Measurements from ENCODE around the gene GOT2. TPM values are rescaled to one million over a fixed set of nuclear protein-coding genes. Genes with fewer than 3 reads are reported as not detected.
"Not testable (repeated sequence)": the region's sequence is repeated elsewhere in the genome, so short reads cannot be mapped to it uniquely, and the experiment has no call there.

The GOT2 gene
- total and polyA plus RNA-seq, 2 experiments from 2014 or later = 46.5 to 87.9 TPM

GRCh38 chr16:58692450-58692849, 41.7 kb downstream of the GOT2 start:
- Histone ChIP-seq H3F3A (ENCODE audit: insufficient read depth) (peaks cover 6% of the 10 kb centered on the region), H3K4me1 (ENCODE audit: insufficient read depth) (0 out of 2 replicates have a peak, but pooled peaks cover 2% of the 10 kb centered on the region), H3K9me3 (ENCODE audit: low read depth) (no peaks in the 10 kb centered on the region), H3K79me2 (ENCODE audit: insufficient read depth) (no peaks in the 10 kb centered on the region), H3K9me2 (ENCODE audit: insufficient read depth) (no peaks in the 10 kb centered on the region), H3K27ac (no peak overlapping the region), H3K9ac (no peak overlapping the region), H2AFZ (no peak overlapping the region), H3K36me3 (ENCODE audit: low read depth) (no peaks in the 10 kb centered on the region), H4K20me1 (ENCODE audit: insufficient read depth) (no peaks in the 10 kb centered on the region), H3K27me3 (replicated peaks; ENCODE audit: insufficient read depth) (no peaks in the 10 kb centered on the region), H3K4me3 (no peak overlapping the region), H3K4me2 (ENCODE audit: unreplicated experiment) (no peak overlapping the region)
- TF ChIP-seq EZH2phosphoT487 (IDR thresholded peaks at IDR 0.05; ENCODE audit: insufficient read depth, low read depth) = no peak
- TF ChIP-seq EZH2 (IDR thresholded peaks at IDR 0.05; ENCODE audit: insufficient read depth, poor library complexity, severe bottlenecking) = no peak
- no peak for DNase-seq
- in situ Hi-C loops (cut with MboI) = no loop called here
- WGBS, 2 experiments (ENCODE audit: low coverage in 1 of 2, low lambda C conversion rate in 2 of 2, missing lambda C conversion rate in 2 of 2) = 71 to 86% methylated on average over 1 of the region's 1 CpG

GRCh38 chr16:58686985-58687706, 47.0 kb downstream of the GOT2 start:
- Histone ChIP-seq H3K27ac (peak overlapping the region; percentile 80), H3K4me1 (ENCODE audit: insufficient read depth) (peaks cover 19% of the 10 kb centered on the region; the same call in 1 of the 2 replicates), H3K9ac (peak overlapping the region; percentile 35; the same call in 1 of the 2 replicates), H2AFZ (peak overlapping the region; percentile 49; the same call in 1 of the 2 replicates), H3K79me2 (ENCODE audit: insufficient read depth) (peaks cover 23% of the 10 kb centered on the region), H3F3A (ENCODE audit: insufficient read depth) (peaks cover 18% of the 10 kb centered on the region)
- H3K9me2 ChIP-seq (ENCODE audit: insufficient read depth); H4K20me1 ChIP-seq (ENCODE audit: insufficient read depth); H3K9me3 ChIP-seq (ENCODE audit: low read depth); H3K27me3 ChIP-seq (replicated peaks; ENCODE audit: insufficient read depth); H3K36me3 ChIP-seq (ENCODE audit: low read depth); H3K4me3 ChIP-seq; H3K4me2 ChIP-seq (ENCODE audit: unreplicated experiment); in situ Hi-C loops (cut with MboI): not testable (repeated sequence)
- WGBS, 2 experiments (ENCODE audit: low coverage in 1 of 2, low lambda C conversion rate in 2 of 2, missing lambda C conversion rate in 2 of 2) = 46 to 48% methylated on average over 8 of the region's 8 CpGs
- DNase-seq = peak; percentile 72
- TF ChIP-seq EZH2phosphoT487 (IDR thresholded peaks at IDR 0.05; ENCODE audit: insufficient read depth, low read depth) = peak; percentile 42; the same call in 1 of the 2 replicates

- H3K27ac ChIP-seq = no peak overlapping the region
- H3K9ac ChIP-seq = peak overlapping the region; percentile 97; the same call in 1 of the 2 replicates
- H3K9me2 ChIP-seq (ENCODE audit: insufficient read depth) = no peaks in the 10 kb centered on the region
- no peaks in the 10 kb centered on the region for H4K20me1 ChIP-seq (ENCODE audit: insufficient read depth)
- DNase-seq = no peak
- peaks cover 19% of the 10 kb centered on the region; the same call in 1 of the 2 replicates for H3K4me1 ChIP-seq (ENCODE audit: insufficient read depth)
- no peaks in the 10 kb centered on the region for H3K27me3 ChIP-seq (replicated peaks; ENCODE audit: insufficient read depth)
- peaks cover 18% of the 10 kb centered on the region for H3F3A ChIP-seq (ENCODE audit: insufficient read depth)
- peak overlapping the region; percentile 99 for H3K4me2 ChIP-seq (ENCODE audit: unreplicated experiment)
- peak overlapping the region; percentile 95 for H2AFZ ChIP-seq
- peak overlapping the region; percentile 90 for H3K4me3 ChIP-seq
- TF ChIP-seq EZH2phosphoT487 (IDR thresholded peaks at IDR 0.05; ENCODE audit: insufficient read depth, low read depth) (no peak), EZH2 (IDR thresholded peaks at IDR 0.05; ENCODE audit: insufficient read depth, poor library complexity, severe bottlenecking) (no peak)
- H3K36me3 ChIP-seq (ENCODE audit: low read depth) = no peaks in the 10 kb centered on the region
- H3K9me3 ChIP-seq (ENCODE audit: low read depth) = no peaks in the 10 kb centered on the region
- WGBS, 2 experiments (ENCODE audit: low coverage in 1 of 2, low lambda C conversion rate in 2 of 2, missing lambda C conversion rate in 2 of 2) = 80 to 98% methylated on average over 5 to 6 of the region's 6 CpGs
- in situ Hi-C loops (cut with MboI) = no loop called here
- peaks cover 25% of the 10 kb centered on the region for H3K79me2 ChIP-seq (ENCODE audit: insufficient read depth)
Observed at GRCh38 chr16:58685084-58685449, 49.0 kb downstream of the GOT2 start.

GRCh38 chr16:58684354-58685083, 49.6 kb downstream of the GOT2 start, which contains the start of gene SLC38A7:
SLC38A7 (minus strand) TSS chr16:58684770; CDS start chr16:58680126, 4,644 bp downstream.
- peak within 1 kb of the TSS; percentile 95 for H2AFZ ChIP-seq
- peaks cover 25% of the 10 kb centered on the region for H3K79me2 ChIP-seq (ENCODE audit: insufficient read depth)
- in situ Hi-C loops (cut with MboI) = no loop called here
- peak within 1 kb of the TSS; percentile 65 for H3K27ac ChIP-seq
- no peaks in the 10 kb centered on the region for H3K36me3 ChIP-seq (ENCODE audit: low read depth)
- peaks cover 19% of the 10 kb centered on the region; the same call in 1 of the 2 replicates for H3K4me1 ChIP-seq (ENCODE audit: insufficient read depth)
- peak within 1 kb of the TSS; percentile 90 for H3K4me3 ChIP-seq
- peak; percentile 94 for DNase-seq
- no peaks in the 10 kb centered on the region for H4K20me1 ChIP-seq (ENCODE audit: insufficient read depth)
- WGBS, 2 experiments (ENCODE audit: low coverage in 1 of 2, low lambda C conversion rate in 2 of 2, missing lambda C conversion rate in 2 of 2) = 4 to 5% methylated on average over 39 to 41 of the region's 41 CpGs
- H3F3A ChIP-seq (ENCODE audit: insufficient read depth) = peaks cover 18% of the 10 kb centered on the region
- no peaks in the 10 kb centered on the region for H3K27me3 ChIP-seq (replicated peaks; ENCODE audit: insufficient read depth)
- no peaks in the 10 kb centered on the region for H3K9me2 ChIP-seq (ENCODE audit: insufficient read depth)
- H3K4me2 ChIP-seq (ENCODE audit: unreplicated experiment) = peak within 1 kb of the TSS; percentile 99
- H3K9ac ChIP-seq = peak within 1 kb of the TSS; percentile 97
- no peaks in the 10 kb centered on the region for H3K9me3 ChIP-seq (ENCODE audit: low read depth)
- no peak for TF ChIP-seq EZH2 (IDR thresholded peaks at IDR 0.05; ENCODE audit: insufficient read depth, poor library complexity, severe bottlenecking)

Measured in GM23248 (cell line).